NCI-H146 treated with DMSO at 0.1 percent for 48 hours (cell line): Measurements from ENCODE around the gene RGS5.

Experiments
- DNase-seq: peaks from one replicate; lab custom pipeline; 2025; ENCODE audit not compliant: unreplicated experiment; lab: John Stamatoyannopoulos, UW

The RGS5 gene

DNA sequence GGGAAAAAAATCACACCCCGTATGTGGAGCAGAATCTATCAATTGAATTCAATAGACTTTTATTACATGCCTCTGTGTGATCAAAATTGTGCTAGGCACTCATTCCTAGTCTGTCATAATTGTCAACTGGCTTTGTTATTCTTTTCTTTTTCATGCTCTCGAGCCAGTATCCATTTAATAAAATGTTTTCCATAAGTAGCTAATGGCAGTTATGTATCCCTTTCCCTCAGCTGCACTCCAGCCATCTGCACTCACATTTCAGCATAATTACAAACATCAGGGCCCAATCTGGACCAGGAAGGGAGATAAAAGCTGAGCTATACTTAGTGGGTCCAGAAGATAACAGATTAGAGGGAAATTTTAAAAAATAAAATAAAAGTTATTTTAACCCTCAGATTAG, 15.9 kb downstream of the RGS5 start:
- no peak for DNase-seq

- DNase-seq = no peak
Observed at GRCh38 chr1:163182330-163182949, 20.3 kb downstream of the RGS5 start.

DNA sequence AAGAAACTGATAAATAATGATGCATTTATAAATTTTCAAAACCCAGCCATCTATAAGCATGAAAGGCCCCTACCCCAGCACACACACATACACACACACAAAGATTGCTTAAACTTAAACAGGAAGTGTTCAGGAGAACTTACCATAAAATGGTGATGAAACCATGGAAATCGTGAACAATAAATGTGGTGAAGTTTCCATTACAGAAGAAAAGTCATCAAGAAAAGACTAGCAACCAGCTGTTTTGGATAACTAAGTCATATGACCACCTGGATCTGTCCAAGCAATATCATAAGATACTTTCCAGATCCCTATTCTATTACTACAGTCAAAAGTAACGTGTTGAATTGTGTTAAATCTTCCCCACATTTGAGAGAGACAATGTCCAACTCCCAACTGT, 24.1 kb downstream of the RGS5 start:
- no peak for DNase-seq

DNA sequence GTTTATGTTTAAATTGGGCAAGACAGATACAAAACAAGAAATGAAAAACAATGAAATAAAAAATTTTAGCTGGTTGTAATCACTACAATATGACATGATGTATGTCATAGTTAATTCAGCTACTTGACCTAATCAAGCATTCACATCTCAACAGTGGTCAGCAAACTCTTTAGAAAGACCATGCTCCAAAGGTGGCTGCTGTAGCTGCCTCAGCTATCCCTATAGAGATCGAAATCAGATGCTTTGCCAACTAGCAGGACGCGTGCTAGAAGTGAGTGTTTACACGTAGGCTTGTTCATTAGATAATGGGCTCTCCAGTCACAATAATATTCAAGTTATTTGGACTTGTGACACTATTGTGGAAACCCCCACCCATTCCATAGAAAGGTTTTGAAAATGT, 25.9 kb downstream of the RGS5 start:
- no peak for DNase-seq

DNA sequence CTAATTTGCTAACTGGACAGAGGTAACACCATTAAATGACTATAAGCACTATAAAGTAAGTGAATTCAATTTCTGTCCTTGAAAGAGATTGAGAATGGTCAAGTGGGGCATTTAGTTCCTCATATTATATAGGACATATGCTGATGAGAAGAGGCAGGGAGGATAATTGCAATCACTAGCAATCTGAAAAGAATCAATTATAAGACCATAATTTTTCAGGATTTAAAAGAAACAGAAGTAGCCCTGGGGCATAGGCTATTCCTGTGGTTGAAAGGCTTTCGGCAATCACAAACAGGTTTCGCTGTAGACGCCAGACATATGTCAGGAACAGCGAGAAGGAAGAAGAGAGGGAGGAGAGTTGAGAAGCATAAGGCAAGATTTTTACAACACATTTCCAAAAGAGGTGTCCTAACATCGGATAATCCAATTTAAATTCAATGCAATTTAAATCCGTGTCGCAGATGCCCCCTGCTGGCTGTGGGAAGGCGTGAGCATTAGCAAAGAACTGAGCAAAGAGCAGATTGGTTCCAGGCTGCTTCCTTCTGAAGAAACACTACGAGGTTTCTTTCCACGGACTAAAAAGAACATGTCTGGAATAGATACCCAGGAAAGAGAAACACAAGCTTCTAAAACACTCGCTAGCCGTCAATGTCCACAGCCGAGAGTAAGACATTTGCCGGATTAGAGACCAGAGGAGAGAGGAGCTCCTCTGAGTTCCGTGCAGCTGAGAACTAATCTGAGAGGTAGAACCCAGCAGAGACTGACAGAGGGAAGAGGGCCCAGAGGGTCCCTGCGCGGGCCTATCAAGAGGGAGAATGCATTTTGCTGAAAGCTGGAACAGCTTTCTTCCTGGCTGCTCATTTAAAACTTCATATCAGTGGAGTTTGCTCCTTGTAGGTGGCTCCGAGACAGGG, 27.9 kb downstream of the RGS5 start:
- DNase-seq = peak; percentile 37

DNA sequence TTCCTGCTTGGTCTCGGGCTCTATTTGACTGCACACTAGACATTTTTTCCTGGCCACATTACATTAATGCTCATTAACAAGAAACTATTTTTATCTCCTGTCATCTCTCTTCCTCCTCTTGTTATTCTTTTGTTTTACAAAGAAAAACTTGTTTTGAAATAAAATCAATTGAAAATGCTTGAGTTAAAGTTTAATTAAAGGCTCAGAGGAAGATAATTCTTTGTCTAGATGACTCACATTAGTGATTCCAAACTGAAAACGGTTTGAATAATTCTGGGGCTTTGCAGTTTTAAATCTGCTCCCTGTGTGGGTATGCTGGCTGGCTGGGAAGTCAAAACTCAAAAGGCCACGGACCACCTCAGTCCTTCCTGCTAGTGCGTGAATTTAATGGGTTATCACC, 29.6 kb downstream of the RGS5 start:
- no peak for DNase-seq

DNA sequence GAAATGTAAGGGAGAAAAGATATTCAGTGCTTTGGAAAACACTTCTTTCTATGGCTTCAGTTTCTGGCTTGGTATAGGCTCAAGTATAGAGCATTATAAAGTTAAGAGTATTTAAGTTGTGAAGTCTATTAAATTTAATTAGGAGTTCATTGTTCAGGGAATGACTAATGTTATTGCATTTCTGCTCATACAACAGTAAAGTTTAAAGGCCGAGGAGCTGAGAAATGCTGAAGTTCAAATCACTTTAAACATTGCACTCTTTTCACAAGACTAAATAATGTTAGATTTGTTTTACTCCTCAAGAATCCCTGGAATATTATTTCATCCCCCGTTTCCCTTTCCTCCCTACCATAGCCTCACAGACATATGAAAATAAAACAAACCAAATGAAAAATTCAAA, 30.1 kb downstream of the RGS5 start:
- no peak for DNase-seq

- DNase-seq = no peak
Observed at GRCh38 chr1:163171826-163172225, 30.9 kb downstream of the RGS5 start.

DNA sequence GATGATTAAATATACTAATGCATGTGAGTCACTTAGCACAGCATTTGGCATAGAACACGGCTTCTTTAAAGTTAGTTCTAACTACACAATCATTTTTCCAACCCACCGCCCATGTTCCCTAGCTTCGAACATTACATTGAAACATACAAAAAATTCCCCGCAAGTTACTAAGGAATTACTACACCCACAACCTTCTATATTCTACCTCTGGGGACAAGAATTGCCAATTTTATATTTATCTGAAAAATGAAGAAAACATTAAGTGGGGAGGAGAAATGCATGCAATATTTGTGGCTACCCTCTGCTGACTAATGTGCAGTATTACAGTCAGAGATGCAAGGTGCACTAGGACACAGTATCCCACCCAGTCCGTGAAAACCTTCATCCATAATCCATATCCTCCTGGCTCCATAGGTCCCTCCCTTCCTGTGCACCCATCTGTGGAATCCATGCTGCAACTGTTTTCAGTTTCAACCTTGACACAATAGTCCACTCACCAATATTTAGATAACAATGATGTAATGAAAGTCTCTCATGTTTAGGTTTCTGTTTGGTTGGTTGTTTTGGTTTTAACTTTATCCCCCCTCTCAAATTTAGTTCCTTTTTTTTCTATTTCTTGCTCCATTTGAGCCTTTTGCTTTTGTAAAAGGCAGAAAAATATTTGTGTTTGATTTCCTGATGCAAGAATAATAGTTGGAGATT, 31.6 kb downstream of the RGS5 start:
- peak; percentile 15 for DNase-seq

DNA sequence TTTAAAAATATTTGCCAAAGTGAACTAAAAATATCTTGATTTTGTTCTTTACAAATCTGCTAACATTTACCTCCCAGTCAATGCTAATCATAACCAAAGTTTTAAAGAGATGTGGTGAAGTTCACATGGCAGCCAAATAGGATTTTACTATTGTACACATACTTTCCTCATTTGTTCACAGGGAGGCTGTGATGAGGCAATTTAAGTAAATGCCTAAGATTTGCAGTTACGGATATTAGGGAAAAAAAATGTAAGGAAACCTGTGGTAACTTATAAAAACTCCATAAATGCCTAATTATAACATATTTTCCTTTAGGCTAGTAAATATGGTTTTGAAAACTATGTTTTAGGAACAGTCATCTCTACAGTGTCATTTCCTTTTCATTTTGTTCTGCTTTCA, 32.4 kb downstream of the RGS5 start:
- DNase-seq = no peak

- DNase-seq = no peak
Observed at GRCh38 chr1:163169553-163169952, 33.2 kb downstream of the RGS5 start.

DNA sequence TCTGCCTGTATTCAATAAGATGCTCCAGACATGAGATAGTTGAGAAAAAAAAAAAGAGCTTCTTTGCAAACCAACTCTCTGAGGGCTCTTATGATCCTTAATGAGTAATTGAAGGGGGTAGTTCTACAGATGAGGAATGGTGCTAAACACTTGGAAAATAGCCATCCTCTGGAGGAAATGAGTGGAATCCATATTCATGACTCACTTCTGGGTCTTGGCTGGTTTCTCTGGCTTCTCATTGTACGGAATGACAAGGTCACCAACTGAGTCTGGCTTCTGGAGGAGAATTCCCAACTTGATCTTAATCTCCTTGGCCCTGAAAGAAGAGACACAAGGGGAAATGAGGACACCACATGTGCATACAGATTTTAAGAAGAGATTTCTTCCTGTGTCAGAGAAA, 34.7 kb downstream of the RGS5 start:
- no peak for DNase-seq

DNA sequence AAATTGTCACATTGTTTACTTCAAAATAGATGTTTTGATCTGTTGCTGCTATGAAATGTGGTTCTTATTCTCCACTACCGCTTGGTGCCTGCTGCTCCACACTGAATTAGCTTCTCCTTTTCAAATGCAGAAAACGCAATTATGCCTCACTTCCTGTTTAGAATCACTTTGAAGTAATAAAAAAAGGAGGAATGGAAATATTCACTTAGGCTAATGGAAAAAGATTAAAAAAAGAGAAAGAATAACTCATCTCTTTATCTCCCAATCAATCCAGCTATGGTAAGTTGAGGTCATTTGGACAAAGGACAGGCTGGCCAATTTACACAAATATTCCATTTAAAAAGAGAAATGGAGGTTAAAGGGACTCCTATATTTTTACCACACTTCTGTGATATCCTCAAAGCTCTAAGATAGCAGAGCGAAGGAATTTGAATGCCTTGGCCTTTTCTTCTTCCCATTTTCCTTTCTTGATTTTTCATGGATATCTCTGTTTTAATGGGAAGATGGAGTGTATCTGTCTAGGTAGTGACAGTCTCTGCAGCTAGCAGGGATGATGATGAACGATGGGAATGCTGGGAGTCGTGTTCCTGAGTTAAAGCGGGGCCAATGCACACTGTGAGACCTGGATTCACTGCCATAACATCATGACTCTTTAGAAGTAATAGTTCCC, 35.7 kb downstream of the RGS5 start:
- DNase-seq = no peak

DNA sequence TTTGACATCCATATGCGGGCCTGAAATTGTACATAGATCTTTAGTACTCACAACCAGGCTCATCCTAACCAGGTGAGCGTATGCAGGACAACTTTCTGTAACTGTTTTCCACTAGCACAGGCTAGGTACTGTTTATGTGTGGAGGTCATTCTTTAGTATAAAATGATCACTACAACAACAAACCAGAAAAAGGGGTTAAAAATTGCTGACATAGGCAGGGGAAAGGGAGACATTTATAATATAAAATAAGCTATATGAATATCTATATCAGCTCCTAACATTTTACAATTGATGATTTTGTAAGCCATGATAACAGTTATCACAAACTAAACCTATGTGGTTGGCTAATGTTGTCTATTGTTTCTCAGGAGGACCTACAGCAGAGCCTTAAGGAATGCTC, 37.6 kb downstream of the RGS5 start:
- DNase-seq = no peak

GRCh38 chr1:163163881-163164582, 38.7 kb downstream of the RGS5 start:
- DNase-seq = peak; percentile 83

GRCh38 chr1:163163163-163163562, 39.6 kb downstream of the RGS5 start:
- peak; percentile 92 for DNase-seq

- peak; percentile 31 for DNase-seq
Observed at GRCh38 chr1:163162381-163162914, 40.3 kb downstream of the RGS5 start.

GRCh38 chr1:163161841-163162240, 40.9 kb downstream of the RGS5 start:
- DNase-seq = no peak

- DNase-seq = no peak
Observed at GRCh38 chr1:163161337-163161736, 41.4 kb downstream of the RGS5 start.

DNA sequence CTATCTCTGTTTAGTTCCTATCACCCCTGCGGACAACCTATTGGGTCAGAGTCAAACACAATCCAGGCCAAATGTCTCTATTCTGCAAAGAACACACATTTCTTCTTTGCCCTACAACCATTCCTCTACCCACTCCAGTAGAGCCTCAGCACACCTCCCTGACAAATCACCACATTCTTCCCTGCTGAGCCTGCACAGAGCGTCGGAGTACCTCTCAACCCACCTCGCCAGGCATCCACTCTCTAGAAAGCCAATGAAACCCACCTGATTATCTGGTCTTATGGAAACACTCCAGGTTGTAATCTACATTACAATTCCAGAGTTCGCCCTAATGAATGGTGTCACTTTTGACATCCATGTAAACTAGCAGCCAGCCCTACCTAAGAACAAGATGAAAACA, 47.1 kb downstream of the RGS5 start:
- DNase-seq = no peak

DNA sequence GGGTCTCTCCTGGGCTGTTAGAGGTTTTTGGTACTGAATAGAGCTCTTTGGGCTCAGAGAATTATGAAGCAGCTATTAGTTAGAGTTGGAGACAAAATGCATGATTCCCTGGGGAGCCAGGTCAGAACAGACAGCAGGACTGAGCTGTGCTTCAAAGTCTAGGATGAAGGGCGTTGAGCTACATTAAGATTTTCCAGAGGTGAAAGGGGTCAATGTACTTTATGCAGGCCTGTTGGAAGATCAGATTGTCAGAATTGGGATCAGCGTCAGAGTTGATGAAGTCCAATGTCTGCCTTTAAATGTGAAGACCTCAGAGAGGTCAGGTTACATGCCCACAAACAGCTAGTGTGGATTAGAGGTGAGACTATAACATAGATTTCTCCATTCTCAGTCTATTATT, 53.8 kb downstream of the RGS5 start:
- DNase-seq = no peak
